Mucosa of descending colon (tissue), 3 donors: ENCODE results near the gene MYH9. TPM values are rescaled to one million over a fixed set of nuclear protein-coding genes. Genes with fewer than 3 reads are reported as not detected.
"Not testable (repeated sequence)": the region's sequence is repeated elsewhere in the genome, so short reads cannot be mapped to it uniquely, and the experiment has no call there.

Experiments
- ATAC-seq: fragments of 200-7000 bp; cut with Tn5 transposase; one replicate; pipeline ENCODE4 v1.9.1; 2020; ENCODE audit warnings: mild to moderate bottlenecking, moderate library complexity
- DNase-seq, 3 donors: peaks; one replicate each; pipeline ENCODE4 v3.0.0-alpha.2; 2020
- H3K36me3 ChIP-seq: fragments of 200-600 bp; one replicate; pipeline ENCODE4 v1.8.0; 2021; ENCODE audit warnings: low read depth, mild to moderate bottlenecking
- H3K4me1 ChIP-seq: fragments of 200-600 bp; one replicate; pipeline ENCODE4 v1.8.0; 2021; ENCODE audit warnings: low read depth, mild to moderate bottlenecking
- H3K4me3 ChIP-seq: fragments of 200-600 bp; one replicate; pipeline ENCODE4 v1.8.0; 2021; ENCODE audit warnings: mild to moderate bottlenecking
- H3K9me3 ChIP-seq: fragments of 200-600 bp; one replicate; pipeline ENCODE4 v1.8.0; 2021; ENCODE audit warnings: mild to moderate bottlenecking
- CTCF ChIP-seq: fragments of 200-600 bp; IDR thresholded peaks from one replicate; pipeline ENCODE4 v1.8.0; 2022; ENCODE audit warnings: antibody characterized with exemption, mild to moderate bottlenecking
- intact Hi-C, 2 donors: fragments of 100-400 bp; cut with DNase I in 1 of 2; cut with micrococcal nuclease in 1 of 2; formaldehyde crosslinking; loops; one replicate each; pipeline versions ENCODE4 v1.11.0 to v1.11.1; 2022; cut with DNase I, micrococcal nuclease
- total RNA-seq, 3 donors: library from RNA; stranded (reverse); fragmentation: NEBNext Ultra II Directional in 2 of 3; extraction: Animal tissue kit (Norgen Biotek cat#: 25700) in 2 of 3; gene quantifications; one replicate each; pipeline versions ENCODE4 v1.2.1 to v1.2.4, GENCODE V29; 2021 to 2023
- donor health status: DM: no; HTN: no; CAD: no; lungs with moderate emphysema.
- donor health status: DM: no; HTN: no; CAD: no.
- donor health status: DM: no; HTN: yes; CAD: no.

Gene MYH9
- total RNA-seq, 3 donors from 2014 or later = 501 to 831 (median 599) TPM

- intact Hi-C loops = no loop called here
- Histone ChIP-seq H3K9me3 (no peaks in the 10 kb centered on the region), H3K4me3 (no peak overlapping the region), H3K36me3 (no peaks in the 10 kb centered on the region), H3K4me1 (peaks cover 35% of the 10 kb centered on the region)
- TF ChIP-seq CTCF = no peak
- no peak for DNase-seq
- ATAC-seq = no peak
These were observed 44.2 kb upstream of the MYH9 start for GRCh38 chr22:36431977-36432376.

- Histone ChIP-seq H3K36me3 (no peaks in the 10 kb centered on the region), H3K4me3 (no peak overlapping the region), H3K9me3 (no peaks in the 10 kb centered on the region), H3K4me1 (peaks cover 28% of the 10 kb centered on the region)
- intact Hi-C loops = no loop called here
- TF ChIP-seq CTCF = no peak
- ATAC-seq (no peak), DNase-seq (no peak)
These were observed 43.1 kb upstream of the MYH9 start for GRCh38 chr22:36430863-36431262.

- H3K4me1 ChIP-seq = peaks cover 15% of the 10 kb centered on the region
- H3K36me3 ChIP-seq, H3K9me3 ChIP-seq, ATAC-seq, DNase-seq, H3K4me3 ChIP-seq, intact Hi-C loops: not testable (repeated sequence)
These were observed 40.2 kb upstream of the MYH9 start for GRCh38 chr22:36427952-36428351.

GRCh38 chr22:36425977-36426523, 38.3 kb upstream of the MYH9 start:
- intact Hi-C loops = no loop called here
- Histone ChIP-seq H3K9me3 (no peaks in the 10 kb centered on the region), H3K4me1 (peaks cover 11% of the 10 kb centered on the region), H3K4me3 (no peak overlapping the region), H3K36me3 (no peaks in the 10 kb centered on the region)
- DNase-seq = peak in 1 of 3 donors; percentile 50
- no peak for TF ChIP-seq CTCF
- peak; percentile 64 for ATAC-seq

- Histone ChIP-seq H3K9me3 (no peaks in the 10 kb centered on the region), H3K4me3 (no peak overlapping the region), H3K36me3 (no peaks in the 10 kb centered on the region), H3K4me1 (peaks cover 20% of the 10 kb centered on the region)
- no peak for TF ChIP-seq CTCF
- DNase-seq = no peak
- intact Hi-C loops = no loop called here
- ATAC-seq = no peak
These were observed 37.3 kb upstream of the MYH9 start for GRCh38 chr22:36424901-36425579.

GRCh38 chr22:36424466-36424865, 36.7 kb upstream of the MYH9 start:
- H3K4me3 ChIP-seq, H3K9me3 ChIP-seq, ATAC-seq, intact Hi-C loops, DNase-seq, H3K36me3 ChIP-seq: not testable (repeated sequence)
- H3K4me1 ChIP-seq = peaks cover 26% of the 10 kb centered on the region
